Activated CD8-positive, alpha-beta memory T cell treated with anti-CD3 and anti-CD28 coated beads for 4 hours (primary cell): ENCODE results near the gene ABCC3.
"Not testable (repeated sequence)": the region's sequence is repeated elsewhere in the genome, so short reads cannot be mapped to it uniquely, and the experiment has no call there.

Source experiments
- DNase-seq, 2 donors: peaks; one replicate each; pipeline ENCODE4 v3.0.0-alpha.2; 2020; ENCODE audit warnings: low read depth in 2 of 2

ABCC3 gene

DNA sequence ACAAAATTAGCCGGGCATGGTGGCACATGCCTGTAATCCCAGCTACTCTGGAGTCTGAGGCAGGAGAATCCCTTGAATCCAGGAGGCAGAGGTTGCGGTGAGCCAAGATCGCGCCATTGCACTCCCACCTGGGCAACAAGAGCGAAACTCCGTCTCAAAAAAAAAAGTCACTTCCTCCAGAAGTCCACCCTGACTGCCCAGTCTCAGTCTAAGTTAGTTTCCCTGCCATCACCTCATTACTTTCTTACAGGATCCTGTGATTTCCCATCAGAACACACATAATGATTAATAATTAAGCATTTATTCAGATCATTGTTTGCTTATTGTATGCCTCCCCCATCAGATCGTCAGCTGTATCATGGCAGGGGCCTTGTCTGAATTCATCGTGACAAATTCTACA, 31.6 kb downstream of the ABCC3 start:
- DNase-seq: no peak

DNA sequence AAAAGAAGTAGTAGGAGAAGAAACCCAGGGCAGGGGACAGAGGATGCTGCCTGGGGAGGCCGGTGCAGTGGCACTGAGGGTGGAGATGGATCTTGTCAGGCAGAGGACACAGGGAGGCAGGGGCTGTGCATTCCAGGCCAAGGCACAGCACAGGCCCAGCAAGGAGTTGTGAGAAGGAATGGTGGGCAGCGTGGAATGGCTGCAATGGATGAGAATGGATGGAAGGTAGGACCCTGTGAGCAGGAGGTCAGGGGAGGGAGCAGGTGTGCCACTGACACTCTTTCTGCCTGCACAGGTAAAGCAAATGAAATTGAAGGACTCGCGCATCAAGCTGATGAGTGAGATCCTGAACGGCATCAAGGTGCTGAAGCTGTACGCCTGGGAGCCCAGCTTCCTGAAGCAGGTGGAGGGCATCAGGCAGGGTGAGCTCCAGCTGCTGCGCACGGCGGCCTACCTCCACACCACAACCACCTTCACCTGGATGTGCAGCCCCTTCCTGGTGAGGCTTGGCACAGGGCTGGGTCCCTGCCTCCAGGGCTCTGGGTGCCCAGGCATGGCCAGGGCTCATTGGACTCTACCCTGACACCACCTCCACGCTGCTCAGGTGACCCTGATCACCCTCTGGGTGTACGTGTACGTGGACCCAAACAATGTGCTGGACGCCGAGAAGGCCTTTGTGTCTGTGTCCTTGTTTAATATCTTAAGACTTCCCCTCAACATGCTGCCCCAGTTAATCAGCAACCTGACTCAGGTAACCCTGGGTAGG, 32.8 kb downstream of the ABCC3 start:
- DNase-seq: no peak

DNA sequence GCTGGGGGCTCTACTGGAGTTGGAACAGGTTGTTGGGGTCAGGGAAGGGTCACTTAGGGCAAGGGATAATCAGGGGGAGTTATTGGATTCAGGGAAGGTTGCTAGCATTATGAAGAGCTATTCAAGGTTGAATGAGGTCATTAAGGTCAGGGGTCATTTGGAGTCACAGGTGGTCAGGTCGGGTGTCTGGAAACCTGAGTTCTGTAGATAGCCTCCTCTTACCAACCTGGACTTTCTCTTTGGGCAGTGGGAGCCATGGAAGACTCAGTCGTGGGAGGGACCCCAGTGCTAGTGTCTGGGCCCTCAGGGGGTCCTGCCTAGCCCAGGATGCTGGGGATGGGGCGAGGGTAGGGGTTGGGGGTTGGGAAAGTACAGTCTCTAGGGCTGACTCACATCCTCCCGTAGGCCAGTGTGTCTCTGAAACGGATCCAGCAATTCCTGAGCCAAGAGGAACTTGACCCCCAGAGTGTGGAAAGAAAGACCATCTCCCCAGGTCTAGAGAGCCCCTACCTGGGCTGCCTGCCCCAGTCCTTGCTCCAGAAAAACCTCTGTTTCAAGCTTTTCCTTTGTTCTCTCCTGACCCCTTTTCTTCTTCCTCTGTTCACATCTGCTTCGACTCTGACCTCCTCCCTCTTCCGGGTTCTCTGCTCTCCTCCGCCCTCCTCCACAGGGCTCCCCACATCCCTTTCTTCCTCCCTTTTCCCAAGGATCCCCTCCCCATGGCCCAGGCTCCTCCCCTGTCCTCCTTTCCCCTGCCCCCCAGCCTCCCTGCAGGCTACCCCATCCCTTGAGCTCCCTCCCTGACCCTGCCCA, 33.5 kb downstream of the ABCC3 start:
- DNase-seq: no peak

DNA sequence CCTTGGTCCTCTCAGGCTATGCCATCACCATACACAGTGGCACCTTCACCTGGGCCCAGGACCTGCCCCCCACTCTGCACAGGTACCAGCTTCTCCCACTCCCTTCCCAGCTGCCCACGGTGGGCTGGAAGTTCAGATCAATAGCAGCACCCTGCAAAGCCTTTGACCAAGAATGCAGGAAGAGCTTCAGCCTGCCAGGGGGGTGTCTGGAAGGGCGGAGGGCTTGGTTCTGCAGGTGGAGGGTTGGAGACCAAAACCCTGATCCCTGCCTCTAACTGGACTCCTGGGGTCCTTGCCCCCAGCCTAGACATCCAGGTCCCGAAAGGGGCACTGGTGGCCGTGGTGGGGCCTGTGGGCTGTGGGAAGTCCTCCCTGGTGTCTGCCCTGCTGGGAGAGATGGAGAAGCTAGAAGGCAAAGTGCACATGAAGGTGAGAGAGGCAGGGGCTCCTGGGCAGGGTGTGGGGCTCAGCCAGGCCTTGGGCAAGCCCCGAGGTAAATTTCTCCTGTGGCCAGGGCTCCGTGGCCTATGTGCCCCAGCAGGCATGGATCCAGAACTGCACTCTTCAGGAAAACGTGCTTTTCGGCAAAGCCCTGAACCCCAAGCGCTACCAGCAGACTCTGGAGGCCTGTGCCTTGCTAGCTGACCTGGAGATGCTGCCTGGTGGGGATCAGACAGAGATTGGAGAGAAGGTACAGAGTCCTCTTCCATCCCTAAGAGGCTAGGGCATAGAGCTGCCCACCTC, 34.3 kb downstream of the ABCC3 start:
- DNase-seq: no peak

DNA sequence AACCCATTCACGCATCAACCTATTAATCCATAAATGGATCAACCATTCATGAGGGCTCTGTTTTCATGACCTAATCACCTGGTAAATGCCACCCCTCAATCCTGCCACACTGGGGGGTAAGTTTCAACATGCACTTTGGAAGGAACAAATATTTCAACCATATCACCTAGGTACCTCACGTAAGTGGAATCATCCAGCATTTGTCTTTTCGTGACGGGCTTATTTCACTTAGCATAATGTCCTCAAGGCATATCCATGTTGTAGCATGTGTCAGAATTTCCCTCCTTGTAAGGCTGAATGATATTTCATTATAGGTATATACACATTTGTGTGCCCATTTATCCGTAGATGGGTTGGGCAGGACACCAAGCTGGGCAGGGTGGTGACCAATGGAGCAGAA, 37.4 kb downstream of the ABCC3 start:
- DNase-seq: no peak

DNA sequence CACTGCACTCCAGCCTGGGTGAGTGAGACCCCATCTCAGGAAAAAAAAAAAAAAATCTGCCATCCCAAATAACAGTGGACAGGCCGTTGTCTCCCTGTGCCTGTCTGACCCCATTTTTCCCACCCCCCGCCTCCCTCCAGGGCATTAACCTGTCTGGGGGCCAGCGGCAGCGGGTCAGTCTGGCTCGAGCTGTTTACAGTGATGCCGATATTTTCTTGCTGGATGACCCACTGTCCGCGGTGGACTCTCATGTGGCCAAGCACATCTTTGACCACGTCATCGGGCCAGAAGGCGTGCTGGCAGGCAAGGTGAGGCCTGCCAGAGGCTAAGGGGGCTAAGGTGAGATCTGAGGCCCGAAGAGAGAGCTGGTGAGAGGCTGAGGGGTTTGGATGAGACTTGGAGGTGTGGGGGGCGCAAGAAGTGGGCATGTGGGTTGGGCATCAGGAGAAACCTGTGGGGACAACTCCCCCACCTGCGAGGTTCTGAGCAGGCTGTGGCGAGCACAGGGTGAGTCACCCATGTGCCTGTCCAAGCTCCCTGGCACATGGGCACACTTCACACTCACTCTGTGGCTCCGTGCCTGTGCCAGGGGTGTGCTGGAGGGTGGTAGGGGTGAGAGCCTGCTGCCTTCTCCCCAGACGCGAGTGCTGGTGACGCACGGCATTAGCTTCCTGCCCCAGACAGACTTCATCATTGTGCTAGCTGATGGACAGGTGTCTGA, 38.3 kb downstream of the ABCC3 start:
- DNase-seq: no peak

DNA sequence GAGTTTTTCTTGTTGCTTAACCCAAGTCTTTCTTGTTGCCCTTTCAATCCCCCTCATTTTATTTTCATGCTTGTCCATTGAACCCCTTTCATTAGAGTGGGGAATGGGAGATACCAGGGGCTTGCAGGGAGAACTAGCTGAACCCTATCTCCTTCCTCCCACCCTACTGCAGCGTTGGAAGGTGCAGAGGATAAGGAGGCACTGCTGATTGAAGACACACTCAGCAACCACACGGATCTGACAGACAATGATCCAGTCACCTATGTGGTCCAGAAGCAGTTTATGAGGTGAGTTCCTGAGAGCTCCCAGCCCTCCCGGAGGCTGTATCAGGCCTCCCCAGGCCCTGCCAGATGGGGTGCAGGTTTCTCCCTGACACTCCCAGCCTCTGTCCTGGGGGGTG, 40.5 kb downstream of the ABCC3 start:
- no peak for DNase-seq

DNA sequence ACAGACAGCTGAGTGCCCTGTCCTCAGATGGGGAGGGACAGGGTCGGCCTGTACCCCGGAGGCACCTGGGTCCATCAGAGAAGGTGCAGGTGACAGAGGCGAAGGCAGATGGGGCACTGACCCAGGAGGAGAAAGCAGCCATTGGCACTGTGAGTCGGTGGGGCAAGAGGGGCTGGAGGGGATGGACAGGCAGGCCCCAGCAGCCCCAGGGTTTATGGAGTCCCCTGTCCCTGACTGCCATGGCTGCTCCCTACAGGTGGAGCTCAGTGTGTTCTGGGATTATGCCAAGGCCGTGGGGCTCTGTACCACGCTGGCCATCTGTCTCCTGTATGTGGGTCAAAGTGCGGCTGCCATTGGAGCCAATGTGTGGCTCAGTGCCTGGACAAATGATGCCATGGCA, 40.9 kb downstream of the ABCC3 start:
- no peak for DNase-seq

DNA sequence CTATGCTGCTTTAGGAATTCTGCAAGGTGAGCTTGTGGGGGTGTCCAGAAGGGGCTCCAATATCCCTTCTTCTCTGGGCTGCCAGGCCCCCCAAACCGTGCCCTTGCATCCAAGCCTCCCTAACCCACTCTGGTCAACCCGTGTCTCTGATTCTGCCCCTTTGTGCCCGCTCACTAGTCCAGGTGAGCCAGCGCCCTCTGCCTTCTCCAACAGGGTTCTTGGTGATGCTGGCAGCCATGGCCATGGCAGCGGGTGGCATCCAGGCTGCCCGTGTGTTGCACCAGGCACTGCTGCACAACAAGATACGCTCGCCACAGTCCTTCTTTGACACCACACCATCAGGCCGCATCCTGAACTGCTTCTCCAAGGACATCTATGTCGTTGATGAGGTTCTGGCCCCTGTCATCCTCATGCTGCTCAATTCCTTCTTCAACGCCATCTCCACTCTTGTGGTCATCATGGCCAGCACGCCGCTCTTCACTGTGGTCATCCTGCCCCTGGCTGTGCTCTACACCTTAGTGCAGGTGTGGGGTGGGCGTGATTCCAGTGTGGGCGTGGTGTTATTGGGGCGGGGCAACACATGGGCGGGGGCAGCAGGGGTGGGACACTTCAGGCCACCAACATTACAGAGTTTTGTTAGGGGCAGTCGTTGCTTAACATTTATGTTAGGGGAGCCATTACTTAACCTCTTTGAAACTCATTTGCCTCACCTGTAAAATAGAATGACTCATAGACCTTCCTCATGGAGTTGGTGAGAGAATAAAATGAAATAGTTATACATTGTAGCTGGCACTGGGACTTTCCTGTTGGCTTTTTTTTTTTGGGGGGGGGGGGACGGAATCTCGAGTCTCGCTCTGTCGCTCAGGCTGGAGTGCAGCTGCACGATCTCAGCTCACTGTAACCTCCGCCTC, 41.6 kb downstream of the ABCC3 start:
- no peak for DNase-seq

DNA sequence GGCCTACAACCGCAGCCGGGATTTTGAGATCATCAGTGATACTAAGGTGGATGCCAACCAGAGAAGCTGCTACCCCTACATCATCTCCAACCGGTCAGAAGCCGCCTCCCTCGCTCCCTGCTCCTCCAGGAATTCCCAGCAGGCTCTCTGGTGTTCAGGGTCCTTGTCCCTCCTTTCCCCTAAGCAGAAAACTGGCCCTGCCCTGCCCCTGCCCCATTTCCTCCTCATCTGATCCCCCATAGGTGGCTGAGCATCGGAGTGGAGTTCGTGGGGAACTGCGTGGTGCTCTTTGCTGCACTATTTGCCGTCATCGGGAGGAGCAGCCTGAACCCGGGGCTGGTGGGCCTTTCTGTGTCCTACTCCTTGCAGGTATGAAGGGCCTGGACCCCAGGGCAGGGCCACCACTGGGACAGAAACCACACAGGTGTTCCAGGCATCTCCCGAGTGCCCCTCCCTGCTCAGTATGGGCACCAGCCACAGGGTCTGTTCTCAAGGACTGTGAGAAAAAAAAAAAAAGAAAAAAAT, 43.2 kb downstream of the ABCC3 start:
- DNase-seq: no peak

DNA sequence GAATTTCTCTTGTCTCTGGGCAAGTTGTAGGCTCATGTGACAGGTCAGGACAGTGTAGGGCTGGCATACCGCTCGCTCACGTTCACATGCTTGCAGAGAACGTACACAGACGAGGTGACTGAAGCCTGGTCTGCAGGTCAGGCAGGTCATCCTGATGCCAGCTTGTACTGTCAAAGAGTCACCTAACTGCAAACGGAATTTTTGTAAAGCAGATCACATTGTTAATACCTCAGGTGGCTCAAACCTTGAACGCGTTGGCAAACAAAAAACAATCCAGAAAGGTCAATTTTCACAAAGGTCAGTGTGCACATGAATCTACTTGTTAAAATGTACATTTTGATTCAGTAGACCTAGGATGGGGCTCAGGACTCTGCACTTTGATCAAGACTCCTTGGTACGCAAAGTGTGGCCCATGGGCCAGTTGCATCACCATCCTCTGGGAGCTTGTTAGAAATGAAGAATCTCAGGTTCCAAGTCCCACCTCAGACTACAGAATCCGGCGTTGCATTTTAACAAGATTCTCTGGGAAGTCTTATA, 44.4 kb downstream of the ABCC3 start:
- DNase-seq: no peak

DNA sequence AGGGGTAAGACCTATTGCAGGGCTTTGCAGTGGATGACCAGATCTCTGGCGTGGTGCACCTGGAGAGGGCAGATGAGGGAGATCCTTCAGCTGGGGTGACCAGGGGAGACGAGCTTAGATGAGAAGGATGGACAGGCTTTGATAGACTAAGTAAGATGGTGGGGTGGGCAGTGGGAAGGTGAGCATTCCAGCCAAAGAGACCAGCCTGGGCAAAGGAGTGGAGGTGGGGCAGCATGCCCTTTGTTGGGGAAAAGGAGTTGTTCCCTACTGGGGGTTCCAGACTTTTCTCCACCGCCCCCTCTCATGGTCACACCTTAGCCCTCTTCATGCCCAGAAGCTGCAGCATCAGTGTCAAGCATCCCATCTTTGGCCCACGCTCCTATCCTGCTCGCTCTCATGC, 45.4 kb downstream of the ABCC3 start:
- no peak for DNase-seq

DNA sequence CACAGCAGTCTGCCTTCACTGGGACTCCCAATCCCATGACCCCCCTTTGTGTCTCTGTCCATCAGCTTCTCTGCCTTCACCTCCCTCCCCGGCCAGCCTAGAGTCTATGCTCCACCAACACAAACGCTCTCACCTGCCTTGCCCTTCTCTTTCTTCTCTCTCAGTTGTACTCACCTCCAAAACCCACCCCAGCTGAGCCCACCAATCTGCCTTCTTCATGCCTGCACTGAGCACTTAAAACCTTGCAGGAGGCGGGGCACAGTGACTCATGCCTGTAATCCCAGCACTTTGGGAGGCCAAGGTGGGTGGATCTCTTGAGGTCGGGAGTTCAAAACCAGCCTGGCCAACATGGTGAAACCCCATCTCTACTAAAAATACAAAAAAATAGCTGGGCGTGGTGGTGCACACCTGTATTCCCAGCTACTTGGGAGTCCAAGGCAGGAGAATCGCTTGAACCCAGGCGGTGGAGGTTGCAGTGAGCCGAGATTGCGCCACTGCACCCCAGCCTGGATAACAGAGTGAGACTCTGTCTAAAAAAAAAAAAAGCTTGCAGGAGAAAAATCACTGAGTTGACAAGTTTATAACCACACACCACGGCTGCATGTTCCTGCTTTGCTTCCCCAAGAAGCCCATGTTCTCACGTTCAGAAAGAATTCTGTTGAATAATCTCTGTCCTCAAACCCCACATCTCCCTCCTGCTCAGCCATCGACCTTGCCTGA, 46.0 kb downstream of the ABCC3 start:
- DNase-seq: not testable (repeated sequence)

DNA sequence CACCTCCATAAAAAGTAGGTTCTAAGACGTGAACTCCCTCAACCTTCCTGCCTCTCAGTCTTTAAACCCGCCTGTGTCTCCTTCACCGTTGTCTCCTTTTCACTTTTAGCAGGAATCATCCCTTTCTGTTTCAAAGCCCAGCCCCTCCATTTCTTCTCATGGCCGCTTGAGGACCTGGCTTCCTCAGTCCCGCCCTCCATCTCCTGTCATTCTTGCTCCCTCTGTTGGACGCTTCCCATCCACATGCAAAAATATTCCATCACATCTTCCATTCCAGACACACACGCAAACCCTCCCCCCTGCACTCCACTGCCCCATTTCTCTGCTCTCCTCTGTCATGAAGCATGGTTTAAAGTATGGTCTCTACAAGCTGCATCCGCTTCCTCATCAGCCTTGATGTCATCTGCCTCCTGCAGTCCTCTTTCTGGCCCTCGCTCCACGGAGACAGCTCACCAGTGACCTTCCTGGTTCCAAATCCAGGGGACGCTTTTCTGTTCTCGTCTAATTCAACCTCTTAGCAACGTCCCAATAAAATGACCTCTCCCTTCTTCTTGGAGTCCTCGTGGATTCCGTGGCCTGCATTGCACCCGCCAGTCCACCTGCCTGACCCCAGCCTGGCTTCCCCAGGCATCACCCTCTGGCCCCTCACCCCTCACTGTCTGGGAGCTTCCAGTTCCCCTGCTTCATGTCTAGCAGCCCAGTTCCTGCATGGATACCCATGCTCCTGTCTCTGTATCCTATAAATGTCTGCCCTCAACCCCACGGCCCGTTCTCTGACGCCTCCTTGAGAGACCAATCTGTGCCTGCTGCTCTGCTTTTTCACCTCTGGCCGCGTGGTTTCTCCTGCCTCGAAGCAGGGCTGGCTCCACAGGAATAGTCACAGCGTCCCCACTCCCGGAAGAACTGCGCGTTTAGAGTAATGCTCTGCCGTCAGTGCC, 46.9 kb downstream of the ABCC3 start:
- DNase-seq: no peak

DNA sequence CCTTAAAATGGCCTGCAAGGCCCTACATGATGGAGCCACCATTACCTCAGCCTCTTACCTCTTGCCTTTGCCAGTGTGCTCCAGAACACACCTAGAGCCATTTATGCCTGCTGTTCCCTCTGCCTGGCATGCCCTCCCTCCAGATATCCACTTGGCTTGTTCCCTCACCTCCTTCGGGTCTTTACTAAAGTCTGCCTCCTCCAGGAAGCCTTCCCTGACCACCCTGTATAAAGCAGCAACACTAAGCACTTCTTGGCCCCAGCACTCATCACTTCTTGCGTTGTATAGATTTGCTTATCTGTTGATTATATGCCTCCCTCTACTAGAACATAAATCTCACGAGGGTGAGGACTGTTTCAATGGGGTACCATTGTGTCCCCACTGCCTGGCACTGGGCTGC, 47.8 kb downstream of the ABCC3 start:
- no peak for DNase-seq

DNA sequence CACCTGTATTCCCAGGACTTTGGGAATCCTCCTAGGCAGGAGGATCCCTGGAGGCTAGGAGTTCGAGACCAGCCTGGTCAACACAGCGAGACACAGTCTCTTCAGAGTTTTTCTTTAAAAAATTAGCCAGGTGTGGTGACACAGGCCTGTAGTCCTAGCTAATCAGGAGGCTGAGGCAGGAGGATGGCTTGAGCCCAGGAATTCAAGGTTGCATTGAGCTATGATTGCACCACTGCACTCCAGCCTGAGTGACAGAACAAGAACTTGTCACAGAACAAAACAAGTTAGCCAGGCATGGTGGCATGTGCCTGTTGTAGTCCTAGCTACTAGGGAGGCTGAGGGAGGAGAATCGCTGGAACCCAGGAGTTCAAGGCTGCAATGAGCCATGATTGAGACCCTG, 48.3 kb downstream of the ABCC3 start:
- no peak for DNase-seq

DNA sequence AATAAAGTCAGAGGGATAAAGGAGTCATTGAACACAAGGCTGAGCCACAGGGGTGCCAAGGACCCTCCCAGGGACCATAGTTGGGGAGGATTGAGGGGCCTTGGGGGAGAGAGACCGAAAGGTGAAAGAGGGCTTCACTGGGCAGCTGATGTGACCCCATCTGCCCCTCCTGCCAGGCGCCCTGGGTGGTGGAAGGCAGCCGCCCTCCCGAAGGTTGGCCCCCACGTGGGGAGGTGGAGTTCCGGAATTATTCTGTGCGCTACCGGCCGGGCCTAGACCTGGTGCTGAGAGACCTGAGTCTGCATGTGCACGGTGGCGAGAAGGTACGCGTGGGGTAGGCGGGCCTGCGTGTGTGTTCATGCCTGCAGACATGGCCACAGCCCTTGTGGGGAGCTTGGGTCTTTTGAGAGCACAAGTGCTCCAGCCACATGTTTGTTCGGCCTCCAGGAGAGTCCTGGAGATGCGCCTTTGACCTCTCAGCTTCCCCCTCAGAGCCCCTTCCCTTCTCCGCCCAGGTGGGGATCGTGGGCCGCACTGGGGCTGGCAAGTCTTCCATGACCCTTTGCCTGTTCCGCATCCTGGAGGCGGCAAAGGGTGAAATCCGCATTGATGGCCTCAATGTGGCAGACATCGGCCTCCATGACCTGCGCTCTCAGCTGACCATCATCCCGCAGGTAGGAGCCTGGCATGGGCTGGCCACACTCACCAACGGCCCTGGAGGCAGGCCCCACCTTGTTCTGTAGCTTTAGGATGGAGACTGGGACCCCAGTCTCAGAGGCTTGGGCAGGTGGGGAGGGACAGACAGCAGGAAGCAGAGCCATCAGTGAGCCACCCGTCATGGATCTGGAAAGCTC, 49.0 kb downstream of the ABCC3 start:
- no peak for DNase-seq

DNA sequence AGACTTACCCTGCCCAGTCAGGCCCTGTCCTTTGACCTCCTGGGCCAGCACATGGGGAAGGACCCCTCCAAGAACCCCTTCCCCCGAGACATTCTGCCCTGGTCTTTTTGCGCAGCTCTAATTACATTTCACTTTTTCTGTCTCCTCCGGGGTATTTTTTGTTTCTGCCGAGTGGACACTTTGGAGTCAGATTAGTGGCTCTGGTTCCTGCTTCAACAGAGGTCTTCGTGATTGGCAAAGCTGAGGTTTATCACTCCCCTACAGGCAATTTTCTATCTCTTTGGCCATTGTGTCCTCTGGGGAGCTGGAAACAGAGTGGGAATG, 49.6 kb downstream of the ABCC3 start:
- no peak for DNase-seq
